LNCaP clone FGC (cell line): ENCODE results near the gene NFIA.

Source experiments
- DNase-seq: peaks from one replicate; pipeline ENCODE4 v3.0.0-alpha.2; 2011; ENCODE audit warnings: low read depth
- H3K4me3 ChIP-seq: 2 replicates; pipeline ENCODE4 v1.5.1; 2011; ENCODE audit warnings: mild to moderate bottlenecking, low read depth, low read length, control low read depth
- TF ChIP-seq, protein P1 (sequence below): IDR thresholded peaks from 2 replicates; pipeline ENCODE4 v1.5.1; 2012; ENCODE audit warnings: mild to moderate bottlenecking; ENCODE audit not compliant: control insufficient read depth, insufficient read depth; ENCODE audit errors: extremely low read depth

NFIA gene

DNA sequence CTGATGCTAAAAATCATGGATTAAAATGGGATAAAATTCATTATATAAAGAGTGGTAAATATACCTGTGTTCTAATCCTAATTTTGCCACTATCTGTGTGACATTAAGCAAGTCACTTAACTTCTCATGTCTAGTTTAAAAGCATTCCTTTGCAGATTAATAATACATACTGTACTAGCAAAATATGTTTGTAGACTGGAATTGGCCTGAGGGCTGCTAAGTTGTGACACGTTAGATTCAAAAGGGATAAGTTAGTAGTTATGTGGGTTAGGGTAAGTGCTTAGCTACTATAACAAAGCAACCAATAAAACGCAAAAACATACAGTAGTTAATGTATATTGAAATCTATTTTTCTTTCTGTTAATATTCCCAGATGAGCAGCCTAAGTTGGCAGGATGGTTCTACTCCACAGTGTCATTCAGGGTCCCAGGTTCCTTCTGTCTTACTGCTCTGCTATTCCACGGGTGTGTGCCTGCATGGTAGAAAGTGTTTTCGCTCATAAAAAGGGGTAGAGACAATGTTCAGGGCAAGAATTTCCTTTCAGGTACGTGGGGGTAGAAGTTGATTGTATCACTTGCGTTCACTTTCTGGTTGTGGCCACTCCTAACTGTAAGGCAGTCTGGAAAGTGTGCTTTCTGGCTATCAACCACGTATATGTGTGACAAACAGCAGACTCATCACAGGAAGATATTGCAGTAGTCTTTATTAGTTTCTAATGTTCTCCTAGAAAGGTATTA lies 239.8 kb downstream of the NFIA start:
- TF ChIP-seq, protein P1, sequence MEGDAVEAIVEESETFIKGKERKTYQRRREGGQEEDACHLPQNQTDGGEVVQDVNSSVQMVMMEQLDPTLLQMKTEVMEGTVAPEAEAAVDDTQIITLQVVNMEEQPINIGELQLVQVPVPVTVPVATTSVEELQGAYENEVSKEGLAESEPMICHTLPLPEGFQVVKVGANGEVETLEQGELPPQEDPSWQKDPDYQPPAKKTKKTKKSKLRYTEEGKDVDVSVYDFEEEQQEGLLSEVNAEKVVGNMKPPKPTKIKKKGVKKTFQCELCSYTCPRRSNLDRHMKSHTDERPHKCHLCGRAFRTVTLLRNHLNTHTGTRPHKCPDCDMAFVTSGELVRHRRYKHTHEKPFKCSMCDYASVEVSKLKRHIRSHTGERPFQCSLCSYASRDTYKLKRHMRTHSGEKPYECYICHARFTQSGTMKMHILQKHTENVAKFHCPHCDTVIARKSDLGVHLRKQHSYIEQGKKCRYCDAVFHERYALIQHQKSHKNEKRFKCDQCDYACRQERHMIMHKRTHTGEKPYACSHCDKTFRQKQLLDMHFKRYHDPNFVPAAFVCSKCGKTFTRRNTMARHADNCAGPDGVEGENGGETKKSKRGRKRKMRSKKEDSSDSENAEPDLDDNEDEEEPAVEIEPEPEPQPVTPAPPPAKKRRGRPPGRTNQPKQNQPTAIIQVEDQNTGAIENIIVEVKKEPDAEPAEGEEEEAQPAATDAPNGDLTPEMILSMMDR, result no peak
- no peak for DNase-seq
- H3K4me3 ChIP-seq, result no peak overlapping the region; the same call in 1 of the 2 replicates

DNA sequence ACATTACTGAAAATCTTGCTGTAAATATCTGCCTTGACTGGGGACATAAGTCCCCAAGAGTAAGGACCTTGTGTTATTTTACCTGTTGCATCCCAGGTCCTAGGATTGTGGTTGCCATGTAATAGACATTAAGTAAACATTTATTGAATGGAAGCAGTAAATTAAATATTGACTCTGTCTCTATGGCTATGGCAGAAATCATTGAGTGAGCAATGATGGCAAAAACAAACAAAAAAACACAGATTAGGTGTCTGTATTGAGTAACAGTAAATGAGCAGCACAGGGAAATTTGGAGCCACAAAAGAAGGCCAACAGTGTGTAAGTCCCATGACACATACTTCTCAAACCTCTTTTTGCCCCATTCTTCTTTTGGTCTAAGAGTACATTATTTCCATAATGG lies 240.4 kb downstream of the NFIA start:
- TF ChIP-seq, protein P1, result no peak
- no peak overlapping the region; the same call in 1 of the 2 replicates for H3K4me3 ChIP-seq

DNA sequence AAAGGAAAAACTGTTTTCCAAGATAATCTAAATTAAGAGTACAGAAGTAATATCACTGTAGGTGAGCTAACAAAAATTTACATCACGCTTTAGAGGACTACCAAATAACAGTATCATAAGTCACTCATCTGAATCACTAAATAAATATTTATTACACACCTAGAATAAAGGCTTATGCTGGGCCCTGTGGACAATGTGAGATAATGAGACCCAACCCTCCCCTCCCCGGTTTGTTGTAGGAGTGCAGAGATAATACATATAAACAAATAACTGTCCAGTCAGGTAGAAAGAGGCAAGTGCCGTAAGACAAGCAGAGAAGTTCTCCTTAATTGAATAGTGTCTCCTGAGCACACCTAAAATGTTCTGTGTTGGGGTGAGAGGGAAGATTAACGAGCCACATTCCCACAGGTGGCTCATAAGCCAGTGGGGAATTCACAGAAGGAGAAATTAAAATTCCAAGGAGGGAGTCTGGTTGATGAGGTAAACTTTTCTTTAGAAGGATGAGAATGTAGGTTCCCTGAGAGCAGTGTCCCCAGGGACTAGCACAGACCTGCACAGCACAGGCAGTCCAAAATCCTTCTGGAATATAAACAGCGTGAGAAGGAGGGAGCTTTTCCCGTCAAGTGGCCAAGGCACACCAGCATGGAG lies 241.4 kb downstream of the NFIA start:
- DNase-seq, result no peak
- H3K4me3 ChIP-seq, result no peak overlapping the region
- TF ChIP-seq, protein P1, result no peak

More for the DNA sequence above, 240.4 kb downstream of the NFIA start:
- DNase-seq, result peak; percentile 76

DNA sequence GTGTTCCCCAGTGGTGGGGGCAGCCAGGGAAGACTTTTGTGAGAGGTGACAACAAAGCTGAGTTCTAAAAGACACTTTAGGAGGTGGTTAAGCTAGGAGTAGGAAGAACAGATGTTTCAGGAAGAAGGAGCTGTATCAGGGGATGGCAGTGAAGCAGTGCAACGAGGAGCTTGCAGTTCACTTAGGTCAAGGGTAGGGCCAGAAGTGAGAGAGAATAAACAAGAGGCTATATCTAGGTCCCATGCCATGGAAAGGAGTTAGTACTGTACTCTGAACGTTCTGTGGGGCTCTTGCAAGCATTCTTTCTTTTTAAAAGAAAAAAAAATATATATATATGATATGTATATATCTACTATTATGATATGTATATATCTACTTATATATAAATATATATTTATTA lies 244.4 kb downstream of the NFIA start:
- TF ChIP-seq, protein P1, result no peak
- no peak for DNase-seq
- no peak overlapping the region for H3K4me3 ChIP-seq

DNA sequence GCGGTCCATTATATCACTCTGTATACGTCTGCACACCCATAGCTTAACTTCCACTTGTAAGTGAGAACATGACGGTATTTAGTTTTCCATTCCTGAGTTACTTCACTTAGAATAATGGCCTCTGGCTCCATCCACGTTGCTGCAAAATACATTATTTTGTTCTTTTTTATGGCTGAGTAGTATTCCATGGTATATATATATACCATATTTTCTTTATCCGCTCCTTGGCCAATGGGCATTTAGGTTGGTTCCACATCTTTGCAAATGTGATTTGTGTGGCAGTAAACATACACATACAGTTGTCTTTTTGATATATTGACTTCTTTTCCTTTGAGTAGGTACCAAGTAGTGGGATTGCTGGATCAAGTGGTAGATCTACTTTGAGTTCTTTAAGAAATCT lies 245.1 kb downstream of the NFIA start:
- TF ChIP-seq, protein P1, result no peak
- H3K4me3 ChIP-seq, result no peak overlapping the region
- no peak for DNase-seq

DNA sequence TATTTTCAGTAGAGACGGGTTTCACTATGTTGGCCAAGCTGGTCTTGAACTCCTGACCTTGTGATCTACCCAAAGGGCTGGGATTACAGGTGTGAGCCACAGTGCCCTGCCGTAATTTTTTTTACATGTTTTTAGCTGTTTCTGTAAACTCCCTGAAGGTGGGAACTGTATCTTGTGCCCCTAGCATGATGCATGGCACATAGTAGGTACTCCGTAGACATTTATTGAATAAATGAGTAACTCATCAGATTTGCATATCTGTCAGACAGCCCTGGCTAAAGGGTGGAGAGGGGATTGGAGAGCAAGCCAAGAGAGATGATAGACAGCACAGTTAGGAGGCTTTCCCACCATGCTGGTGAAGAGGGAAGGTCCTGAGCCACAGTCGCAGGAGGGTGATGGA lies 247.2 kb downstream of the NFIA start:
- no peak for DNase-seq
- TF ChIP-seq, protein P1, result no peak
- no peak overlapping the region for H3K4me3 ChIP-seq

DNA sequence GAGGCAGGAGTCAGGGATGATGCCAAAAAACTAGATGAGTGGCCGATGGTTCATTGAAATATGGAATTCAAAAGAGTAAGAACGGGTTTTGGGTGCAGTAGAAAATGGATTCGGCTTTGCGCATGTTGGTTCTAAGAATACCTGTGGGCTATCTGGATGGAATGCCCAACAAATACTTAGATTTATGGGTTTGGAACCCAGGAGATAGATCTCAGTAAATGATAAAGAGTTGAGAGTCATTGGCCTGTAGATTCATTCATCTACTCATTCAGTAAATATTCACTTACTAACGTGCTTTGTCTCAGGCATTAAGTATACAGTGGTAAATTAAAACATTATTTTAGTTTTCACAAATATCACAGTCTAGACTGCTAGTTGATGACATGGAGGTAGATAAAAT lies 247.7 kb downstream of the NFIA start:
- TF ChIP-seq, protein P1, result no peak
- DNase-seq, result no peak
- H3K4me3 ChIP-seq, result no peak overlapping the region
